Prostate gland (tissue), 2 donors: Measurements from ENCODE around the gene REN.

Experiments
- CTCF ChIP-seq, 4 experiments: fragments of 200-600 bp in 2 of 4; fragments of 450-650 bp in 2 of 4; sonication (generic) in 2 of 4; IDR thresholded peaks; 1 replicate in 3 of 4; 2 replicates in 1 of 4; pipeline ENCODE4 v1.5.1; 2016 to 2019; ENCODE audit warnings: antibody characterized with exemption in 4 of 4, mild to moderate bottlenecking in 2 of 4, moderate library complexity in 2 of 4
- POLR2A ChIP-seq: fragments of 450-650 bp; IDR thresholded peaks from one replicate; pipeline ENCODE4 v1.6.1; 2016; ENCODE audit warnings: antibody characterized with exemption, mild to moderate bottlenecking

GRCh38 chr1:204142032-204142974, 23.8 kb downstream of the REN start:
- TF ChIP-seq POLR2A (no peak), CTCF (IDR thresholded peaks at IDR 0.05) (no peak)
